Measurements from ENCODE around the gene WDR64.

GRCh38 chr1:241724741-241725356 is 72.8 kb downstream of the WDR64 start:
- TF ChIP-seq CTCF (IDR thresholded peaks at IDR 0.05; ENCODE audit: low read depth, low read length) = no peak
- no peak for TF ChIP-seq POLR2A (IDR thresholded peaks at IDR 0.05; ENCODE audit: extremely low read depth, insufficient read length)
- TF ChIP-seq, protein P1, sequence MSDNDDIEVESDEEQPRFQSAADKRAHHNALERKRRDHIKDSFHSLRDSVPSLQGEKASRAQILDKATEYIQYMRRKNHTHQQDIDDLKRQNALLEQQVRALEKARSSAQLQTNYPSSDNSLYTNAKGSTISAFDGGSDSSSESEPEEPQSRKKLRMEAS (IDR thresholded peaks at IDR 0.05; ENCODE audit: low read depth, low read length) = no peak

Measured in NB4 (cell line).